Measurements from ENCODE around the gene CDO1.

CDO1 gene

DNA sequence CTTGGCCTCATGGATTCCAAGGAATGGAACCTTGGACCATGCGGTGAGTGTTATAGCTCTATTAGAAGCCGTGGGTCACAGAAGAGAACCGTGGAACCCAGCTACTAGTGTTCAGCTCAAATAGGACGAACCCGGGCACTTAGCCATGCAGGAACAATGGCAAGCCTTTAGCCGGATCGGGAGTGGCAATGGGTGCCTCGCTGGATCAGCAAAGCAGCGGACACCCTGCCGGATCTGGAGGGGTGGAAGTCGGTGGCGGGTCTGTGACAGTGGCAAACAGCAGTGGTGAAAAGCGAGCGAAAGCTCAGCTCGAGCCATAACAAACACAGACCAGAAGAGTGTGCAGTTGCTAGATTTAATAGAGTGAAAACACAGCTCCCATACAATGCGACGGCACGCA, 2.4 kb upstream of the CDO1 start:
- no peak overlapping the region for H3K4ac ChIP-seq (ENCODE audit: low read depth in 1 of 2, low read length in 2 of 2)
- no peak overlapping the region for H4K8ac ChIP-seq (ENCODE audit: low read length)
- H3K9me3 ChIP-seq (ENCODE audit: control insufficient read depth, low read length), result peaks cover under 1% of the 10 kb centered on the region
- H3K4me1 ChIP-seq (ENCODE audit: control insufficient read depth, insufficient read depth, low read depth, low read length), result peaks cover 14% of the 10 kb centered on the region
- H3K27ac ChIP-seq (ENCODE audit: low read length, poor library complexity, severe bottlenecking), result no peak overlapping the region
- peaks cover 18 to 40% of the 10 kb centered on the region in 2 experiments for H3K27me3 ChIP-seq (ENCODE audit: control insufficient read depth in 1 of 2, insufficient read depth in 1 of 2, low read length in 2 of 2)
- H2BK5ac ChIP-seq (ENCODE audit: low read depth, low read length, poor library complexity, severe bottlenecking), result no peak overlapping the region
- DNase-seq, result no peak
- no peak overlapping the region for H2BK120ac ChIP-seq (ENCODE audit: low read depth, low read length)
- no peak overlapping the region for H2BK12ac ChIP-seq (ENCODE audit: low read length in 2 of 2)
- no peak overlapping the region for H4K91ac ChIP-seq (ENCODE audit: low read length)
- no peak overlapping the region for H2AFZ ChIP-seq (ENCODE audit: low read depth, low read length)
- no peaks in the 10 kb centered on the region for H3K36me3 ChIP-seq (ENCODE audit: control insufficient read depth in 1 of 2, insufficient read depth in 2 of 2, low read depth in 1 of 2, low read length in 2 of 2)
- no peak overlapping the region for H3K4me2 ChIP-seq (ENCODE audit: low read length, poor library complexity, severe bottlenecking)
- H3K14ac ChIP-seq (ENCODE audit: low read length in 2 of 2), result no peak overlapping the region
- no peak overlapping the region for H2BK15ac ChIP-seq (ENCODE audit: low read depth, poor library complexity, severe bottlenecking)
- no peaks in the 10 kb centered on the region for H3K79me1 ChIP-seq (replicated peaks; ENCODE audit: low read length, poor library complexity, severe bottlenecking)
- no peak overlapping the region for H3K9ac ChIP-seq (ENCODE audit: low read length)
- H3K23ac ChIP-seq (ENCODE audit: low read length in 2 of 2), result no peak overlapping the region
- H3K4me3 ChIP-seq (ENCODE audit: insufficient read depth in 1 of 2, low read depth in 1 of 2, low read length in 2 of 2), result no peak overlapping the region
- WGBS, result 94% methylated on average over 18 of the region's 18 CpGs
- no peak overlapping the region for H3K18ac ChIP-seq (ENCODE audit: low read depth in 1 of 2, low read length in 2 of 2)
- no peak overlapping the region for H2AK5ac ChIP-seq (ENCODE audit: low read length, severe bottlenecking)

DNA sequence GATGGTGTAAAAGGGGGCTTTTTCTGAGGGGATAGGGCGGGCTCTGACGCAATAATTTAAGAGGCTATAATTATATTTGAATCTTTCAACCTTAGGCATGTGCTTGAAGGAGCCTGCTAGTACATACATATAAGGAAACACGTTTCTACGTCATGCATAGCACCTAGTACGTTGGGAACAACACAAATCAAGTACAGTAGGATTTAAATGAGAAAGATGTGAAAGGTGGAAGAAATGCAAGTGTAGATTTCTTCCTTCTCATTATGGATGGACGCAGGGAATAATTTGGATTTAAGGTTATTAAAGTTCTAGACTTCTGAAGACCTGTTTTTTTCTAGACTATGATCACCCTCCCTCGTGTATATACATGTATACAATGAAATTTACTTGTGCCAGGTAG, 927 bp upstream of the CDO1 start:
- Histone ChIP-seq H3K14ac (ENCODE audit: low read length in 2 of 2) (no peak overlapping the region), H2BK12ac (ENCODE audit: low read length in 2 of 2) (no peak overlapping the region), H3K9ac (ENCODE audit: low read length) (peak overlapping the region; percentile 96), H3K18ac (ENCODE audit: low read depth in 1 of 2, low read length in 2 of 2) (no peak overlapping the region), H3K79me1 (replicated peaks; ENCODE audit: low read length, poor library complexity, severe bottlenecking) (no peaks in the 10 kb centered on the region), H2AFZ (ENCODE audit: low read depth, low read length) (no peak overlapping the region), H3K27me3 (ENCODE audit: control insufficient read depth in 1 of 2, insufficient read depth in 1 of 2, low read length in 2 of 2) (peaks cover 21 to 43% of the 10 kb centered on the region in 2 experiments), H3K4ac (ENCODE audit: low read depth in 1 of 2, low read length in 2 of 2) (no peak overlapping the region), H3K4me3 (ENCODE audit: insufficient read depth in 1 of 2, low read depth in 1 of 2, low read length in 2 of 2) (no peak overlapping the region), H3K23ac (ENCODE audit: low read length in 2 of 2) (no peak overlapping the region), H2BK5ac (ENCODE audit: low read depth, low read length, poor library complexity, severe bottlenecking) (no peak overlapping the region), H2BK120ac (ENCODE audit: low read depth, low read length) (no peak overlapping the region), H3K36me3 (ENCODE audit: control insufficient read depth in 1 of 2, insufficient read depth in 2 of 2, low read depth in 1 of 2, low read length in 2 of 2) (no peaks in the 10 kb centered on the region), H3K4me2 (ENCODE audit: low read length, poor library complexity, severe bottlenecking) (no peak overlapping the region), H2AK5ac (ENCODE audit: low read length, severe bottlenecking) (no peak overlapping the region), H4K8ac (ENCODE audit: low read length) (no peak overlapping the region), H2BK15ac (ENCODE audit: low read depth, poor library complexity, severe bottlenecking) (no peak overlapping the region), H3K9me3 (ENCODE audit: control insufficient read depth, low read length) (no peaks in the 10 kb centered on the region), H3K4me1 (ENCODE audit: control insufficient read depth, insufficient read depth, low read depth, low read length) (peaks cover 14% of the 10 kb centered on the region), H3K27ac (ENCODE audit: low read length, poor library complexity, severe bottlenecking) (no peak overlapping the region), H4K91ac (ENCODE audit: low read length) (no peak overlapping the region)
- DNase-seq, result no peak
- 93% methylated on average over 5 of the region's 7 CpGs for WGBS

DNA sequence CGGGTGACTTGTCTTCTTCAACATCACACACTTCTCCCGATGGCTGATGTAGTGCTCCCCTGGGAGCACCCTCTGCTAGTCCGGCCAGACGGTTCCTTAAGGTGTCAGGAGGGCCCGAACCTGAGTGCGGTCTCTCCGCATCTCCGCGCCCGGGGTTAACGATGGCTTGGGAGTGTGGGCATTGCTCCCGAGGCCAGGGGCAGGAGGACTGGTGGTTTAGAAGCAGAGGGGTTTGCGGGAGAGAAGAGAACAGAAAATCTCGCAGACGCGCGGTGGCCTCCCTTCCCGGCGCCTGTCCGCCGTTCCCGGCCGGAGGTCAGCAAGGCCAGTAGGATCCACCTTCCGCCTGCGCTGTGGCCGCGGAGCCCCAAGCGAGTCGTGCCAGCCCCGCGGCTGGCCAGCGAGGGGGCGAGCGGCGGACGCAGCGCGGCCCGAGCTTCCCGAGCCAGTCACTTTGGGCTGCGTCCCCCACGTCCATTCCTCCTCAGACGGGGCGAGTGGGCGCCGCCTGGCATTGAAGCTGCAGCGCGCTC, 700 bp downstream of the CDO1 start:
- no peaks in the 10 kb centered on the region for H3K36me3 ChIP-seq (ENCODE audit: control insufficient read depth in 1 of 2, insufficient read depth in 2 of 2, low read depth in 1 of 2, low read length in 2 of 2)
- H3K14ac ChIP-seq (ENCODE audit: low read length in 2 of 2), result peak overlapping the region in 1 of 2 experiments; percentile 90
- no peak overlapping the region for H3K18ac ChIP-seq (ENCODE audit: low read depth in 1 of 2, low read length in 2 of 2)
- under 1% methylated on average over 48 of the region's 48 CpGs for WGBS
- peak overlapping the region; percentile 78 for H3K4me2 ChIP-seq (ENCODE audit: low read length, poor library complexity, severe bottlenecking)
- H3K4me3 ChIP-seq (ENCODE audit: insufficient read depth in 1 of 2, low read depth in 1 of 2, low read length in 2 of 2), result peak overlapping the region; percentile 55 to 85
- peaks cover 21 to 43% of the 10 kb centered on the region in 2 experiments for H3K27me3 ChIP-seq (ENCODE audit: control insufficient read depth in 1 of 2, insufficient read depth in 1 of 2, low read length in 2 of 2)
- H4K91ac ChIP-seq (ENCODE audit: low read length), result no peak overlapping the region
- no peaks in the 10 kb centered on the region for H3K79me1 ChIP-seq (replicated peaks; ENCODE audit: low read length, poor library complexity, severe bottlenecking)
- no peak overlapping the region for H2BK5ac ChIP-seq (ENCODE audit: low read depth, low read length, poor library complexity, severe bottlenecking)
- no peak overlapping the region for H2BK12ac ChIP-seq (ENCODE audit: low read length in 2 of 2)
- H2AFZ ChIP-seq (ENCODE audit: low read depth, low read length), result peak overlapping the region; percentile 21
- H3K4ac ChIP-seq (ENCODE audit: low read depth in 1 of 2, low read length in 2 of 2), result no peak overlapping the region
- no peak overlapping the region for H2AK5ac ChIP-seq (ENCODE audit: low read length, severe bottlenecking)
- H2BK15ac ChIP-seq (ENCODE audit: low read depth, poor library complexity, severe bottlenecking), result no peak overlapping the region
- H3K23ac ChIP-seq (ENCODE audit: low read length in 2 of 2), result peak overlapping the region in 1 of 2 experiments; percentile 98
- H3K4me1 ChIP-seq (ENCODE audit: control insufficient read depth, insufficient read depth, low read depth, low read length), result peaks cover 14% of the 10 kb centered on the region
- peak; percentile 8 for DNase-seq
- H2BK120ac ChIP-seq (ENCODE audit: low read depth, low read length), result no peak overlapping the region
- H3K9ac ChIP-seq (ENCODE audit: low read length), result peak overlapping the region; percentile 96
- H3K9me3 ChIP-seq (ENCODE audit: control insufficient read depth, low read length), result no peaks in the 10 kb centered on the region
- no peak overlapping the region for H3K27ac ChIP-seq (ENCODE audit: low read length, poor library complexity, severe bottlenecking)
- H4K8ac ChIP-seq (ENCODE audit: low read length), result peak overlapping the region; percentile 15

DNA sequence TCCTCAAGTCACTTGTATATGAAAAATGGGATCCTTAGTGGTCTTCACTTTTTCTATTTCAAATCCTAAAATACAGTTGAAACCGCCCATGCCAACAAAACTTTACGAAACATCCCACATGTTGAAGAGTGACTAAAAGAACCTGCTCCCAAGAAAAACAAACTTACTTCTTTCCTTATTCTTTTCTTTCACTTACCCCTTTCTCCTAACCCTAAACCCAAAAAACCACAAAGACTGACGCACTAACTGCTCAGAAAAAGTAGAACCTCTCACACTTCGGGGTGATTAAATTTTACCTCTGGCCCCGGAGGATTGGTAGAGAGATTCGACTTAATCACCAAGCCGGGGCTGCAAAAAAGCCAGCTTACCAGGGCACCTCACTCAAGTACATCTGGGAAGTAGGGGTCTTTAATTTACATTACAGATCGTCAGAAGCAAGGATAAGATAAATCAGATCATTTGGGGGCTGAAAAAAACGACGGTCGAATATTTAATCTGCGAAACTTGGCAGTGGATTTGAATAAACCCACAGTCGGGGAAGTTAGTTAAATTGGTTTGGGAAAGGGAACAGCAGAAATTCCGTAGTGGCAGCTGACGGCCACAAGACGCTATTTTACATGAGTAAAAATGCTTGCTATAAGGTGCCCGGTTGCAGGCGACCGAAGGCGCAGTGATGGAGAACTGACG, 1.3 kb downstream of the CDO1 start:
- no peak overlapping the region for H3K18ac ChIP-seq (ENCODE audit: low read depth in 1 of 2, low read length in 2 of 2)

More for the DNA sequence above, 1.3 kb downstream of the CDO1 start:
- no peak for DNase-seq
- Histone ChIP-seq H4K91ac (ENCODE audit: low read length) (no peak overlapping the region), H3K14ac (ENCODE audit: low read length in 2 of 2) (no peak overlapping the region), H3K9me3 (ENCODE audit: control insufficient read depth, low read length) (no peaks in the 10 kb centered on the region), H2AK5ac (ENCODE audit: low read length, severe bottlenecking) (no peak overlapping the region), H3K9ac (ENCODE audit: low read length) (peak overlapping the region; percentile 96), H3K27me3 (ENCODE audit: control insufficient read depth in 1 of 2, insufficient read depth in 1 of 2, low read length in 2 of 2) (peaks cover 21 to 43% of the 10 kb centered on the region in 2 experiments), H3K4me1 (ENCODE audit: control insufficient read depth, insufficient read depth, low read depth, low read length) (peaks cover 14% of the 10 kb centered on the region), H2BK120ac (ENCODE audit: low read depth, low read length) (no peak overlapping the region), H4K8ac (ENCODE audit: low read length) (no peak overlapping the region), H3K4me3 (ENCODE audit: insufficient read depth in 1 of 2, low read depth in 1 of 2, low read length in 2 of 2) (peak overlapping the region in 1 of 2 experiments; percentile 85), H2BK5ac (ENCODE audit: low read depth, low read length, poor library complexity, severe bottlenecking) (no peak overlapping the region), H3K23ac (ENCODE audit: low read length in 2 of 2) (no peak overlapping the region), H2AFZ (ENCODE audit: low read depth, low read length) (no peak overlapping the region), H3K4me2 (ENCODE audit: low read length, poor library complexity, severe bottlenecking) (peak overlapping the region; percentile 78), H3K79me1 (replicated peaks; ENCODE audit: low read length, poor library complexity, severe bottlenecking) (no peaks in the 10 kb centered on the region), H3K4ac (ENCODE audit: low read depth in 1 of 2, low read length in 2 of 2) (no peak overlapping the region), H2BK12ac (ENCODE audit: low read length in 2 of 2) (no peak overlapping the region), H2BK15ac (ENCODE audit: low read depth, poor library complexity, severe bottlenecking) (no peak overlapping the region), H3K27ac (ENCODE audit: low read length, poor library complexity, severe bottlenecking) (no peak overlapping the region), H3K36me3 (ENCODE audit: control insufficient read depth in 1 of 2, insufficient read depth in 2 of 2, low read depth in 1 of 2, low read length in 2 of 2) (no peaks in the 10 kb centered on the region)
- 24% methylated on average over 21 of the region's 21 CpGs for WGBS

Measured in mesenchymal stem cell (in vitro differentiated cells and primary cell).